GM18498 (cell line): ENCODE measurements around the gene IFI6.
"Not testable (repeated sequence)": the region's sequence is repeated elsewhere in the genome, so short reads cannot be mapped to it uniquely, and the experiment has no call there.

Experiments used
- ATAC-seq: cut with Tn5 transposase; IDR thresholded peaks from one replicate; pipeline ENCODE4 v1.9.1; 2021; ENCODE audit warnings: mild to moderate bottlenecking, moderate library complexity; ENCODE audit not compliant: unreplicated experiment

IFI6 gene

GRCh38 chr1:27632387-27633297 lies 39.4 kb downstream of the IFI6 start:
- peak; percentile 39 for ATAC-seq

GRCh38 chr1:27630859-27631491 lies 41.0 kb downstream of the IFI6 start:
- ATAC-seq = peak; percentile 8

GRCh38 chr1:27628712-27629111 lies 43.3 kb downstream of the IFI6 start:
- no peak for ATAC-seq

GRCh38 chr1:27627733-27628132 lies 44.3 kb downstream of the IFI6 start:
- not testable (repeated sequence) for ATAC-seq

- ATAC-seq = no peak
These were observed 44.9 kb downstream of the IFI6 start for GRCh38 chr1:27627061-27627460.

- peak; percentile 37 for ATAC-seq
These were observed 45.7 kb downstream of the IFI6 start for GRCh38 chr1:27626031-27626935.

GRCh38 chr1:27624467-27625178 lies 47.4 kb downstream of the IFI6 start:
- peak; percentile 31 for ATAC-seq

GRCh38 chr1:27623327-27624212 lies 48.4 kb downstream of the IFI6 start:
- no peak for ATAC-seq

GRCh38 chr1:27622828-27623227 lies 49.2 kb downstream of the IFI6 start:
- ATAC-seq = no peak

- ATAC-seq = no peak
These were observed 50.7 kb downstream of the IFI6 start for GRCh38 chr1:27621051-27621920.

- not testable (repeated sequence) for ATAC-seq
These were observed 52.1 kb downstream of the IFI6 start for GRCh38 chr1:27619782-27620438.

GRCh38 chr1:27618341-27619082 lies 53.5 kb downstream of the IFI6 start:
- no peak for ATAC-seq

GRCh38 chr1:27617420-27617819 lies 54.6 kb downstream of the IFI6 start:
- no peak for ATAC-seq

- ATAC-seq = no peak
These were observed 55.6 kb downstream of the IFI6 start for GRCh38 chr1:27616441-27616840.
